HG03520 (cell line): ENCODE results near the gene SDC1.
"Not testable (repeated sequence)": the region's sequence is repeated elsewhere in the genome, so short reads cannot be mapped to it uniquely, and the experiment has no call there.

ENCODE experiments used
- ATAC-seq: cut with Tn5 transposase; IDR thresholded peaks from one replicate; pipeline ENCODE4 v1.9.1; 2021; ENCODE audit warnings: mild to moderate bottlenecking, moderate library complexity; ENCODE audit not compliant: unreplicated experiment

SDC1 gene, protein sequence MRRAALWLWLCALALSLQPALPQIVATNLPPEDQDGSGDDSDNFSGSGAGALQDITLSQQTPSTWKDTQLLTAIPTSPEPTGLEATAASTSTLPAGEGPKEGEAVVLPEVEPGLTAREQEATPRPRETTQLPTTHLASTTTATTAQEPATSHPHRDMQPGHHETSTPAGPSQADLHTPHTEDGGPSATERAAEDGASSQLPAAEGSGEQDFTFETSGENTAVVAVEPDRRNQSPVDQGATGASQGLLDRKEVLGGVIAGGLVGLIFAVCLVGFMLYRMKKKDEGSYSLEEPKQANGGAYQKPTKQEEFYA

DNA sequence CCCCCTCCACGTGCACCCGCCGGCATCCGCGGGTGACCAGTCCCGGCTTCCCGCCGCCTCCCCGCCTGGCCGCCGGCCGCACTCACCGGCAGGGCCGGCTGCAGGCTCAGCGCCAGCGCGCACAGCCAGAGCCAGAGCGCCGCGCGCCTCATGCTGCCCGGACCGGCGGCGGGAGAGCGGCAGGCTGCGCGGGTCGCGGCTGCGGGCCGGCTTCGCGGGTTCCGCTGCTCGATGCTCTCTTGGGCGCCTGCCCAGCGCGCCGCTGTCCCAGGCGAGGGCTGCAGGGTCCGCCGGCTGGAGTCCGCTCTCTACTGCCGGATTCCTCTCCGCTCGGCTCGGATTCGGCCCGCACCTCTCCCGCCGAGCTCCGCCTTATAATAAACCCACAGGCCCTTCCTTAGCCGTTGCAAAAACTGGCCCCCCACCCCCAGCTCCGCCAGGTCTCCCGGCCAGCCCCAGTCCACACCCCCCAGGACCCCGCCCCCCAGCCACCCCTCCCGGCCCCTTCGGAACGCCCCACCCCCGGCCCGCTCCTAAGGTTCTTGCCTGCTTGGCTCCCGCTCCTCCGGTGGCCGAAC lies at the start of gene SDC1:
Gene SDC1, minus strand, starts transcription at position 415 of the 578 bp plus-strand sequence. Its CDS starts 263 bp downstream, at position 152.
- peak; percentile 26 for ATAC-seq

DNA sequence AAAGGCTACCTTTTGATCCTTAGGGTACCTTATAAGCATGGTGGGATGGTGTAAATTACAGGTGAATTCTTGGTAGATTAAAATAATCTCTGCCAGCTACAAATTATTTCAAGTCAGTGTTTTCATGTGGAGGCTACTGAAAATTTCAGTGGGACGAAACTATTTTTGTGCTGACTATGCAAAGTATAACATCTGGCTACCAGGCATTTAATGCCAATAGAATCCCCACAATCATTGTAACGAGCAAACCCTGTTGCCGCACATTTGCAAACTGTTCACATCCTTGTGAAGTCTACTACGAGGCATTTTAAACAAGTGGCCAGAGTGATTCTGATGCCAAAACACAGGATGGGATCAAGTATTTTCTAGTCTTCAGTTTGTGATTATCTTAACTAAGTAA lies 48.1 kb upstream of the SDC1 start:
- no peak for ATAC-seq

DNA sequence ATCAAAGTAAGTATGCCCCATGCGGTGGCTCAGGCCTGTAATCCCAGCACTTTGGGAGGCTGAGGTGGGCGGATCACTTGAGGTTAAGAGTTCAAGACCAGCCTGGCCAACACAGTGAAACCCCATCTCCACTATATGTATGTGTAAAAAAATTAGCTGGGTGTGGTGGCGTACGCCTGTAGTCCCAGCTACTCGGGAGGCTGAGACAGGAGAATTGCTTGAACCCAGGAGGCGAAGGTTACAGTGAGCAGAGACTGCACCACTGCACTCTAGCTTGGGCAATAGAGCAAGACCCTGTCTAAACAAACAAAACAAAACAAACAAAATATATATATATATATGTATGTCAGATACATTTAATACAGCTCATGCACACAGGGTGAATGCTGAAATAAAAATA lies 43.4 kb upstream of the SDC1 start:
- ATAC-seq, result not testable (repeated sequence)

DNA sequence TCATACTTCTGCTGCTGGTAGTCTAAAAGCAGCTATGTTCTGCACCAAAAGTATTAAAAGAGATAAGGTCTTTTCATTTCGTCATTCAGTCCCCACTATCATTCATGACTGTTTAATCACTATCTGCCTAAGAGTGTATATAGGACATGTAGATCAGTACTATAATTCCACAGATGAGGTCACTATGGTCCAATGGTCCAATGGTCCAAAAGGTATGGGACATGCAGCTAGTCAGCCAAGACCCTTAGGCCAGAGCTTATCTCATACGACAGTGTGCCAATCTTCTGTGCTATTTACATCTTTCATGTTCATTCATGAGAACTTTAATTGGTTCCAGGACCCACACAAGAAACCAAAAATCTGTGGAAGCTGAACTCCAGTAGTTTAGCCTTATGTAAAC lies 42.6 kb upstream of the SDC1 start:
- ATAC-seq, result no peak

DNA sequence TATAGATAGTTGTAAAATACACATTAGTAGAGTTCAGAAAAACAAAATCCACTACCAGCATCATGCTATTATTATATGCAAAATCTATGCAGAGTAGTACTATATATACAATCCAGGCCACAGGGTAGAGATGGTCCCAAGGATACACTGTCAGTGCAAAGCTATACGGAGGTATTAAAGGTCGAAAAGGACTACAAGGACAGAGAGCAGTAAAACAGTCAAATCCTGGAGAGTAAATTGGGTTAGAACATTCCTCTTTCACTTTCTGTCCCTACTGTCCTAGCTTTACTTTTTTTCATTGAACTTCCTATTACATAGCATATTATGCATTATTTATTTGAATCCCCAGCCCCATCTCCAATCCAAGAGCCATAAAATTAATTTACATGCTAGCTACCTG lies 39.7 kb upstream of the SDC1 start:
- ATAC-seq, result no peak

DNA sequence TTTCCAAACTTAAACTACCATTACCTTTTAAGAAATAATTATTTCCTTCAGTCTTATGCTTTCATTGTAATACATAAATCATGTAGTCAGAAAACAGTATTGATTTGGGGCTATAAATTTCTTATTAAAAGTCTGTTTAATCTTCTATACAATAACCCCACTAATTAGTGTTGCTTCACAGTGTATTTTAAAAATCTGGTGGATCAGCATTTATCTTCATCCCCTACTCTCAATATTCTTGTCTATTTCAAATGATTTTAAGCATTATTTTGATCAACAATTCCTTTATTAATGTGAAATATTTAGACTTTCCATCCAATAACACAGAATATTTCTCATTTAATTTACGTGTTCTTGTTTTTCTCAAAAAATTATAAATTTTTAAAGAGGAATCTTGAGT lies 32.5 kb upstream of the SDC1 start:
- ATAC-seq, result no peak

DNA sequence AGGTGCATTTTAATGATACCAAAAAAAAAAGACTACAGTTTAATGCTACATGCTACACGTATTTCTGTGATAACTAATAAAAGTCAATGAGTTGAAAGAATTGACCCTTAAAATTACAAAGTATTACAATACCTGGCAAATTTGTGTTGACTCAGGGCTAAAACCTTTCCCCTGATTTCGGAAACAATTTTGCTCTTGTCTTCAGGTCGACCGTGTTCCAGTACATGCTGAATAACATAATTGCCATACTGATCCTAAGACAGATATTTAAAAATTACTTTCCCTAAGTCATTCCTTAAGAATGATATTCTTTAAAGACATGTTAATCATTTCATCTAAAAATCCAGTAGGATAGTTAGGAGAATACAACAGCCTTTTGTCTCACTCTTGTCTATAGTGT lies 29.8 kb upstream of the SDC1 start:
- no peak for ATAC-seq

DNA sequence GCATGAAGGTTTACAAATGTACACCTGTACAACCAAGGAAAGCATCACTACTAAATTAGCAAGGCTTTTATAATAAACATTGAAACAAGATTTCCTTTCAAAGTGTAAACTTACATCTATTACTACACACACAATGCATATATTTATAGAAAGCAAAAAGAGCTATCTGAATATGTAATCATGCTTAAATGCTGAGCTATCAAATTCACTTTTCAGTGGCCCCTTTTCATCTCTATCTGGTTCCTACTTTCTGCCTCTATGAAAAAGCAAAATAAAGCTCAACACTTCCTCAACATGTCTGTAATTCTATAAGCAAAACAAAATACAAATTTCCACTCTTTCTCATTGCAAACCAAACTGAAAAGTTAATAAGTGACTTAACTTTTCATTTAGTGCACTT lies 25.5 kb upstream of the SDC1 start:
- no peak for ATAC-seq

DNA sequence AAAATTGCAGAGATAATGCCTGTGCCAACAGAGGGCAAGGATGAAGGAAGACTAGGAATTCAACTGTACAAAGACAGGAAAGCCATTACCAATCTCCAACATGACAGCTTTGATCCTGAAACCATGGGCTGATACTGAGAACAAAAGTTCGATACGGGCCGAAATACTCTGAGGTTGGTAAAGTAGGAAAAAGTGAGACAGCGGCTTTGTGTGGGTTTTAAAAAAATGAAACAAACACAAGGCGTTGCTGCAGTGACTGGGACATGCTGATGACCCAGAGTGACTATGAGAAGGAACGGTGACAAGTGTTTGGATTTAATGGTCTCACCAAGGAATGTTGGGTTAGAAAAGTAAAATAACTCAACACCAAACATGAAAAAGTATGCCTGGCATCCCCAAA lies 24.2 kb upstream of the SDC1 start:
- ATAC-seq, result no peak

DNA sequence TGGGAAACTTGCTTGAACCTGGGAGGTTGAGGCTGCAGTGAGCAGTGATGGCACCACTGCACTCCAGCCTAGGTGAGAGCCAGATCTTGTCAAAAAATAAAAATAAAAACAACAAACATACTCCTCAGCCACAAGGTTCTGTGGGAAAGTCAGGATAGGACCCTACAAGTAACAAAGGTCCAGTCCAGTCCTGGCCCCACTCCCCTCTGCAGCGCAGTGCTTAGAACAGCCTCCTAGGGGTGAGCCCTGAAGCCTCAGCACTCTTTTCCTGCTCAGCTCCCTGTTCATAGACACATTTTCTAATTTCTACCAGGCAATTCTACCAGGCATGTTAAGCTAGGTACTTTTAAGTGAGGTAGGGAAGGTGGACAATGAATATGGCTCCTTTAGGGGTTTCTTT lies 22.2 kb upstream of the SDC1 start:
- ATAC-seq, result no peak

DNA sequence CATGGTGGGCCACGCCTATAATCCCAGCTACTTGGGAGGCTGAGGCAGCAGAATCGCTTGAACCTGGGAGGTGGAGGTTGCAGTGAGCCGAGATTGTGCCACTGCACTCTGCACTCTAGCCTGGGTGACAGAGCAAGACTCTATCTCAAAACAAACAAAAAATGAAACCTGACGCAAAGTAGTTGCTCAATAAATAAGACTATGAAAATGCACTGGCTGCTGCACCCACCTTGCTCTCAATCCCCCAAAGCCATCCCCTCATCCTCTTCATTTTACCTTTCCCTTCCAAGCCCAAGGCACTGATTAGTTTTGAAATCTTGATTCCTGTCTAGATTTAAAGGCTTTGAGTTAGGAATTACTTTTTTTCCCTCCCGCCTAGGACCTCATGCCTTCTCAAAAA lies 18.7 kb upstream of the SDC1 start:
- not testable (repeated sequence) for ATAC-seq

DNA sequence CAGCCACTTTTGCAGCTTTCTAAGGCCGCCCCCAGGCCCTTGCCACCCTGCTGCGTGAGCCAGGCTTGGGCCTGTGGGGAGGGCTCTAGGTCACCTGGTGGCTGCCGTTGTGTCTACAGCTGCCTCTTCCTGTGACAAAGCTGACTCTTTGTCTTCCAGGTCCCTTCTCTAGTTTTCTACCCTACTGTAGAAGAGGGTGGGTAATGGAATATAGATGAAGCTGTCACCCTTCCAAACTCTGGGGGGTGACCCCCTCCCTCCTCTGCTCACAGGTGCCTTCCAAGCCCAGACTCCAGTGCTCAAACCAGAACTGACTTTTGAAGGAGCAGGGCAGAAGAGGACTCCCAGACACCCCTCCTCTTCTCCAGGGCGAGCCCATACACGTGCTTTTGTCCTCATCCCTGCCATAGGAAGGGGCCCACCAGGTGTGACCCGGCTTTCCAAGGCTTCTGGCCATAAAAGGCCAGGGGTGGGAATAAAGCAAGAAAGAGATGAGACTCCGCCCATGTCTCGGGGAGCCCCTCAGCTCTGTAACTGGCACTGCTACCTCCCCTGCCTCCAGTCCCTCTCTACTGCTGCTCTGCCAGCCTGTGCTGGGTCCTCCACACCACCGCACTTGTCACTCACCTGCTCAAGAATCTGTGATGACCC lies 17.9 kb upstream of the SDC1 start:
- ATAC-seq, result no peak

DNA sequence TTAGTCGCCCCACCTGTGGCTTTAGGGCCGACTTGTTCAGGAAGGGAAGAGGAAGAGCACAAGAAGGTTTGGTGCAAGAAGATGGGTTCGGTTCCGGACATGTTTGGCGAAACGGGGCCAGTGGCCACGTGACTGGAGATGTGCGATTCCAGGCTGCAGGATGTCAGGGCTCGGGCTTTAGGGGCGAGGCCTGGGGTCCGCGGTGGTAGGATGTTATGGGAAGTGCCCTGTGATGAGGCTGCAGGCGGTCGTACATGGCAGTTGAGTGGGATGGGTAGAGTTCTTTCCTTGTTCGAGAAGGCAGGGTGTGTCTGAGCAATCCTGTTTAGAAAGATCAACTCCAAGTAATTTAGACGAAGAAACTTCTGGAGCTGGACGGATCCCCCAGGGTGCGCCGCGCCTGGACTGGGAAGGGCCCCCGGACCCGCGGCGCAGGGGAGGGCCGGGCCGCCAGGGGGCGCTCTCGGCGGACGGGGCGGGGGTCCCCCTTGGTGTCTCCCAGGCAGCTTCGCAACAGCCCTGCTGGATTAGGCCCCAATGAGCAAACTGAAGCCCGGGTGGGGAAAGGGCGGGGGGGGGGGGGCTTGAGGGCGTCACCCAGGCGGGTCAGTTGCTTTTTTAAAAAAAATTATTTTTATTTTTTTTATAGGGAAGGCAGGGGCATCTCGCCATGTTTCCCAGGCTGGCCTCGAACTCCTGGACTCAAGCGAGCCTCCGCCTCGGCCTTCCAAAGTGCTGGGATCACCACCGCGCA lies 17.2 kb upstream of the SDC1 start:
- ATAC-seq, result no peak

DNA sequence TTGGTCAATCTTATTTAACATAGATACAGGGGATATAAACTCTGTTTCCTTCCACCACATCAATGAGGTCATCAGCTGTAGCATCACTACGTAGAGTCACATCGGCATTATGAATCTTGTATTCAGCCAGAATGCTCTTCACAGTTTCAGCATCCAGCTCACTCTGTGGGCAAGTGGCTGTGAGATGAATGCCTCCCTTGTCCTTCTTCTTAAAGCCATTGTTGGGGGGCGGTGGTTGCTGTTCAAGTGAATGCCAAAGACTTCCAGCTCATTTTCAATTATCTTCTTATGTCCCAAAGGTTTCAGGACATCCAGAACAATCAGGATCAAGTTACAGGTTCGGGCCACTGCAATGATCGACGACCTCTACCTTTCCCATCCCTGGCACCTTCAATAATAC lies 15.4 kb upstream of the SDC1 start:
- not testable (repeated sequence) for ATAC-seq

DNA sequence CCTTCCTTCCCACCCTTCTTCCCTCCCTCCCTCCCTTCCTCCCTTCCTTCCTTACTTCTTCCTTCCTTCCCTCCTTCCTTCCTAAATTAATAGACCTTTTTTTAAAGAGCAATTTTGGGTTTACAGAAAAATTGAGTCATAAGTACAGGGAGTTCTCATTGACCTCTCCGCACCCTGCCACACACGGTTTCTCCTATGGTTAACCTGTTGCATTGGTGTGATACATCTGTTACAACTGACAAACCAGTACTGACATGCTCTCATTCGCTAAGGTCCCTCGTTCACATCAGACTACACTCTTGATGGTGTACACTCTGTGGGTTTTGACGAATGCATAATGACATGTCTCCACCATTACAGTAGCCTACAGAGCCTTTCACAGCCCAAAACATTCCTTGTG lies 11.6 kb upstream of the SDC1 start:
- no peak for ATAC-seq

DNA sequence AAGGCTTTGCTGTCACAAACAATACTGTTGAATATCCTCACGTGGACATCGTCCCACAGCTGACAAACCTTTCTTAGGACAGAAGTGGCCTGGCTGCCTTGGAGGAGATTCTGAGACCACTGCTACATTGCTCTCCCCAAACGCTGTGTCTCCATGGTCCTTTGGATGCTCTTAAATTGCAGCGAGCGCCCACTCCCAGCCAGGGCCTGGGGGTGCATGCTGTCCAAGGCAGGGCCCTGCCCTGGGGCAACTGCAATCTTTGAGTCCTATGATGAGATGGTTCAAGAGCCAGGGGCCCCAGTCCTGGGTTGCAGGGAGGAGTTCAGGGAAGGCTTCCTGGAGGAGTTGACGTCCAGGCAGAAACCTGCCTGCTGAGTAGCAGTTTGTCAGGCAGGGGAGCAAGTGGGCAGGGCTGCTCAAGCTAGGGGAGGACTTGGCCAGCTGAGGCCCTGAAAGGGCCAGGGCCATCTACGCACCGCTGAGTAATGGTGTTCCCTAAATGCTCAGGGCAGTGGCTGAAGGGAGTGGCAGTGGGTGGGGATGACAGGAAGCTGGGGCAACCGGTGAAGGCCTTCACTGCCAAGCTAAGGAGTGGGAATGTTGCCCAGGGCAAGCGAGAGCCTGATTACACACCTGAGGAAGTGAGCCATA lies 10.8 kb upstream of the SDC1 start:
- no peak for ATAC-seq

DNA sequence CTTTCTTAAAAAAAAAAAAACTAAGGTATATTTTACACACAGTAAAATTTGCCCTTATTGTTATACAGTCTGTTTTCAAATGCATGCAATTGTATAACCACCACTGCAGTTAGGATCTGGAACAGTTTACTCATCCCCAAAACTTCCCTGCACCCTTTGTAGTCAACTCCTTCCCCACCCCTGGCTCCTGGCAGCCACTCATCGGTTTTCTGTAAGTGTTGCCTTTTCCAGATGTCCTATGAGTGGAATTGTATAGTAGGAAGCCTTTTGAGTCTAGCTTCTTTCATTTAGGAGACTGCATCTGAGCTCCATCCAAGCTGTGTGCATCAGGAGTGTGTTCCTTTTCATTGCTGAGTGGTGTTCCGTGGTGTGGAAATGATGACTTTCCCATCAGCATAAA lies 9.7 kb upstream of the SDC1 start:
- ATAC-seq, result not testable (repeated sequence)

DNA sequence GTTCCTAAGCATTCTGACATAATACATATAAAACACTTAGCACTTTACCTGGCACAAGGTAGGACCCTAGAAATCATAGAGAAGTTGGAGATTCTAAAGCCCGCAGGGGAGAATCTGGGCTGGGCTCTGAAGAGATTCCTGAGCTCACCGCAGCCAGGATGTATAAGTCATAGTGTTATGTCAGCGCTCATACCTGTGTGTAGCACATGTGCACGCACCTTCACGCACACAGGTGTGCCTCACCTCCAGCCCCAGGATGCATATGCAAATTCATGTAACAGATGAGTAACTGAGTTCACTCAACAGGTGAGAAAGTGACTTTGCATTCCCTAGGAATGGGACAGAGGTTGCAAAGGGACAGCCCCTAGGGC lies 7.9 kb upstream of the SDC1 start:
- ATAC-seq, result no peak

DNA sequence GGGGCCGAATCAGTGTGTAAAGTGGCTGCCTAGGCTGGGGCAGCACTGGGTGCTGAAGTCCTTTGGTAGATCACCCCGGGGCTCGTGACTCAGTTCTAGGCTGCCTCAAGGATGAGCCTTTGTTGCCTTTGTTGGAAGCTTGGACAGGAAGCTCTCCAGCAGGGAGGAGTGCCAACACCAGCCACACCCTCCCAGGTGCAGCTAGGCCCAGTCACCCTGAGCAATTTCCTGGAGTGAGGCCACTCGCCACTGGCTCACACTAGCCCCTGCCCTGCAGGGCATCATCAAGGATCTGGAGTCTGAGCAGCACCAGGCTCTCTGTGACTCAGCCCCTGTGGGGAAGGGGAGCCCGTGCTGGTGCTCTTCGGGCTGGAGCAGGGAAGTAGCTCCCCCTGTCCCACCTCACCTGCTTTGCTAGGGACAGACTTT lies 6.7 kb upstream of the SDC1 start:
- no peak for ATAC-seq

DNA sequence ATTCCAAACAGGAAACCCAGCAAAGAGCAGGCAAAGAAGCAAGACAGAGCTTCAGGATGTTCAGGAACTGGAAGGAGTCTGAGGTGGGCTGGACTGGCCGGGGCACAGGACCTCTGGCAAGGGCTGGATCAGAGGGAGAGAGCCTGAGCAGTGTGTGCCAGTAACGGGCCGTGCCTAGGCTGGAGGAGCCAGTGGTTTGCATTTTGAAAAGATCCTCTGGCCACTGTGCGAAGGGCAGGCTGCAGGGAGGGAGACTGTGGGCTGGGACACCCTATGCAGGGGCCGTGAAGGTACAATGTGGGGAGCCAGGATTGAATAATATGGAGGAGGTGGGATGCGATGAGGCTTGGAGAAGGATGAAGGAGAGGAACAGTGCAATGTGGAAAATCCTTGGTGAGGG lies 6.2 kb upstream of the SDC1 start:
- no peak for ATAC-seq

DNA sequence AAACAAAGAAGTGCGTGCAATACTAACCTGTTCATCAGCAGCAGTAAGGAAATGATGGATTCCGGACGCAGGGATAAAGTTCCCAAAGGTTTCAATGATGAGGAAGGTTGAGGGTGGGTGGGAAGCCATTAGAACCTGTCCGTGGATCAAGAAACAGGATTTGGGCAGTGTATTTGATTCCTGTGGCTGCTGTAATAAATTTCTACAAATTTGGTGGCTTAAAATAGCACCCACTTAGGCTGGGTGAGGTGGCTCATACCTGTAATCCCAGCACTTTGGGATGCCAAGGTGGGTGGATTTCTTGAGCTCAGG lies 5.1 kb upstream of the SDC1 start:
- ATAC-seq, result no peak
